H1 (cell line): Measurements from ENCODE around the gene CORT. TPM values are rescaled to one million over a fixed set of nuclear protein-coding genes. Genes with fewer than 3 reads are reported as not detected.

Experiments
- EZH2 ChIP-seq: fragments of 200-600 bp; sonication (generic); IDR thresholded peaks from 2 replicates; pipeline ENCODE4 v1.7.1; 2012; ENCODE audit warnings: low read depth, mild to moderate bottlenecking, moderate library complexity, low read length, inconsistent platforms; ENCODE audit not compliant: severe bottlenecking
- KDM1A ChIP-seq: fragments of 200-600, 300-600 bp; sonication (generic); IDR thresholded peaks from 2 replicates; pipeline ENCODE4 v1.7.1; 2016; ENCODE audit warnings: mild to moderate bottlenecking, low read length, borderline replicate concordance
- POLR2AphosphoS5 ChIP-seq: IDR thresholded peaks from 2 replicates; pipeline ENCODE4 v1.6.1; 2011; ENCODE audit warnings: low read depth, low read length
- RFX5 ChIP-seq: IDR thresholded peaks from 2 replicates; pipeline ENCODE4 v1.6.1; 2011; ENCODE audit warnings: low read depth, low read length, improper control_type of control experiment, borderline replicate concordance
- SP1 ChIP-seq: IDR thresholded peaks from 2 replicates; pipeline ENCODE4 v1.6.1; 2011; ENCODE audit warnings: low read depth, low read length
- polyA plus RNA-seq, 7 experiments: library from polyadenylated mRNA; depleted of rRNA in 3 of 7; stranded (reverse) in 5 of 7; unstranded in 2 of 7; fragments of >200 nt in 5 of 7; fragments of 200-250 nt in 2 of 7; gene quantifications; 1 replicate in 5 of 7; 2 replicates in 1 of 7; 4 replicates in 1 of 7; pipeline versions ENCODE4 v1.2.1 to v1.2.3, GENCODE V29; 2011 to 2013; ENCODE audit warnings: missing spikeins in 2 of 7, mixed read lengths in 2 of 7
- total RNA-seq: library from RNA; stranded (reverse); fragmentation: NEBNext Ultra II Directional; extraction: Animal tissue kit (Norgen Biotek cat#: 25700); gene quantifications from 2 replicates; pipeline ENCODE4 v1.2.1, GENCODE V29; 2021
- TF ChIP-seq, protein P1 (sequence below): IDR thresholded peaks from 2 replicates; pipeline ENCODE4 v1.6.1; 2011; ENCODE audit warnings: low read length, improper control_type of control experiment

Gene CORT
- total and polyA plus RNA-seq, 2 of the 8 experiments (the other 6 are each of a cell fraction or from before 2014, with no cell fraction given): 0.15 to 0.30 TPM

- no peak for TF ChIP-seq SP1
- TF ChIP-seq, protein P1, sequence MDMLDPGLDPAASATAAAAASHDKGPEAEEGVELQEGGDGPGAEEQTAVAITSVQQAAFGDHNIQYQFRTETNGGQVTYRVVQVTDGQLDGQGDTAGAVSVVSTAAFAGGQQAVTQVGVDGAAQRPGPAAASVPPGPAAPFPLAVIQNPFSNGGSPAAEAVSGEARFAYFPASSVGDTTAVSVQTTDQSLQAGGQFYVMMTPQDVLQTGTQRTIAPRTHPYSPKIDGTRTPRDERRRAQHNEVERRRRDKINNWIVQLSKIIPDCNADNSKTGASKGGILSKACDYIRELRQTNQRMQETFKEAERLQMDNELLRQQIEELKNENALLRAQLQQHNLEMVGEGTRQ: no peak
- TF ChIP-seq POLR2AphosphoS5: no peak
- TF ChIP-seq EZH2: no peak
- TF ChIP-seq RFX5: no peak
- no peak for TF ChIP-seq KDM1A
Measured at GRCh38 chr1:10484521-10484920, 34.7 kb downstream of the CORT start (continued).
